K562 (cell line): ENCODE results near the gene DHX29. TPM values are rescaled to one million over a fixed set of nuclear protein-coding genes. Genes with fewer than 3 reads are reported as not detected.

Experiments used
- ATAC-seq: fragments of 200-7000 bp; cut with Tn5 transposase; 3 replicates; pipeline ENCODE4 v1.9.1; 2020; ENCODE audit warnings: moderate library complexity
- BruUV-seq: library from RNA; stranded (reverse); fragments of 400-500 nt; replicated peaks from 2 replicates; lab custom pipeline; 2021; lab: Mats Ljungman, UMichigan
- CTCF ChIA-PET: fragments of 300-600 bp; formaldehyde crosslinking; extraction: SDS; loops from one replicate; lab custom pipeline; 2021; ENCODE audit warnings: low intra/inter-chr PET ratio; lab: Yijun Ruan, JAX
- POLR2A ChIA-PET: fragments of 300-600, 350-650 bp; sonication (Branson Sonifier 250); formaldehyde crosslinking; extraction: SDS; loops from one replicate; lab custom pipeline; 2021; ENCODE audit warnings: antibody characterized with exemption, inconsistent platforms; lab: Yijun Ruan, JAX
- DNase-seq, 4 experiments: peaks; one replicate each; pipeline versions ENCODE4 v3.0.0 to v3.0.0-alpha.2; 2011 to 2018; ENCODE audit warnings: low spot score in 3 of 4, mixed read lengths in 3 of 4; ENCODE audit errors: extremely low read depth in 1 of 4
- FAIRE-seq: peaks from 2 replicates; lab custom pipeline; 2011; peaks lifted over from hg19 to GRCh38; lab: Jason Lieb, UNC
- H2AFZ ChIP-seq: 2 replicates; pipeline ENCODE4 v1.6.0; 2011; ENCODE audit warnings: low read depth, low read length, control low read depth, inconsistent platforms
- H3K27ac ChIP-seq: fragments of 200-600 bp; 3 replicates; pipeline ENCODE4 v1.8.0; 2011; ENCODE audit warnings: low read depth, mild to moderate bottlenecking, control low read depth, inconsistent platforms, low read length, moderate library complexity, mixed read lengths; ENCODE audit errors: extremely low read depth
- H3K27me3 ChIP-seq, 2 experiments: fragments of 300-600 bp in 1 of 2; 2 replicates in 1 of 2; 3 replicates in 1 of 2; pipeline versions ENCODE4 v1.6.0 to v1.8.0; 2011; ENCODE audit warnings: inconsistent platforms in 2 of 2, low read length in 2 of 2, mild to moderate bottlenecking in 1 of 2, mixed read lengths in 1 of 2, moderate library complexity in 1 of 2; ENCODE audit not compliant: control insufficient read depth in 2 of 2, insufficient read depth in 2 of 2
- H3K36me3 ChIP-seq: fragments of 300-600 bp; 3 replicates; pipeline ENCODE4 v1.8.0; 2011; ENCODE audit warnings: mild to moderate bottlenecking, low read length, inconsistent platforms; ENCODE audit not compliant: control insufficient read depth, insufficient read depth
- H3K4me1 ChIP-seq, 2 experiments: fragments of 200-600 bp in 1 of 2; replicated peaks in 1 of 2; 2 replicates in 1 of 2; 3 replicates in 1 of 2; pipeline versions ENCODE4 v1.5.1 to v1.8.0; 2011; ENCODE audit warnings: inconsistent platforms in 2 of 2, low read length in 2 of 2, mild to moderate bottlenecking in 1 of 2, mixed read lengths in 1 of 2, moderate library complexity in 1 of 2; ENCODE audit not compliant: control insufficient read depth in 2 of 2, insufficient read depth in 2 of 2
- H3K4me2 ChIP-seq: 2 replicates; pipeline ENCODE4 v1.6.1; 2011; ENCODE audit warnings: low read length, control low read depth, inconsistent platforms, mixed read lengths; ENCODE audit not compliant: insufficient read depth
- H3K4me3 ChIP-seq: fragments of 200-600 bp; sonication (generic), shearing (Covaris generic); 2 replicates; pipeline ENCODE4 v1.5.1; 2016; ENCODE audit warnings: control low read depth, inconsistent platforms
- H3K79me2 ChIP-seq: fragments of 200-600 bp; 3 replicates; pipeline ENCODE4 v1.8.0; 2011; ENCODE audit warnings: low read length, inconsistent platforms; ENCODE audit not compliant: control insufficient read depth, insufficient read depth
- H3K9ac ChIP-seq, 2 experiments: 2 replicates each; pipeline versions ENCODE4 v1.6.0 to v1.6.1; 2011; ENCODE audit warnings: low read depth in 2 of 2, low read length in 2 of 2, control low read depth in 1 of 2, inconsistent platforms in 1 of 2, mild to moderate bottlenecking in 1 of 2, mixed read lengths in 1 of 2; ENCODE audit not compliant: insufficient read depth in 1 of 2
- H3K9me1 ChIP-seq: one replicate; pipeline ENCODE4 v1.6.0; 2011; ENCODE audit warnings: inconsistent platforms, mild to moderate bottlenecking, low read length, moderate library complexity; ENCODE audit not compliant: control insufficient read depth, insufficient read depth
- H3K9me3 ChIP-seq: replicated peaks from 2 replicates; pipeline ENCODE4 v1.5.1; 2011; ENCODE audit warnings: low read depth, low read length, inconsistent platforms; ENCODE audit not compliant: control insufficient read depth, insufficient read depth
- H4K20me1 ChIP-seq: replicated peaks from 2 replicates; pipeline ENCODE4 v1.6.1; 2011; ENCODE audit warnings: low read length, inconsistent platforms, mixed read lengths; ENCODE audit not compliant: control insufficient read depth, insufficient read depth
- CSDE1 ChIP-seq, 2 experiments: fragments of 450-650 bp; IDR thresholded peaks; 2 replicates each; pipeline ENCODE4 v1.6.1; 2016; ENCODE audit warnings: mild to moderate bottlenecking in 1 of 2
- FIP1L1 ChIP-seq: fragments of 200-400 bp; formaldehyde crosslinking; IDR thresholded peaks from 2 replicates; pipeline ENCODE4 v1.6.1; 2018; ENCODE audit warnings: mild to moderate bottlenecking, low read depth, low read length; ENCODE audit not compliant: poor library complexity, severe bottlenecking
- HMG20A ChIP-seq: fragments of 450-650 bp; formaldehyde crosslinking; conservative IDR thresholded peaks from 2 replicates; pipeline ENCODE4 v1.4.0; 2020; ENCODE audit warnings: mild to moderate bottlenecking, mixed read lengths
- NUFIP1 ChIP-seq: fragments of 450-650 bp; IDR thresholded peaks from 2 replicates; pipeline ENCODE4 v1.6.1; 2018; ENCODE audit not compliant: partially characterized antibody
- PRMT5 ChIP-seq: sonication (generic); formaldehyde crosslinking; IDR thresholded peaks from 2 replicates; pipeline ENCODE4 v1.5.0; 2020; ENCODE audit warnings: missing genetic modification reagents
- RFX7 ChIP-seq: fragments of 250-450 bp; sonication (Bioruptor Pico); IDR thresholded peaks from 2 replicates; pipeline ENCODE4 v1.5.1; 2021; ENCODE audit warnings: mild to moderate bottlenecking
- RNF2 ChIP-seq: sonication (generic); IDR thresholded peaks from 2 replicates; pipeline ENCODE4 v1.6.1; 2016
- ZFP36 ChIP-seq: fragments of 150-350 bp; IDR thresholded peaks from 2 replicates; pipeline ENCODE4 v1.6.1; 2018; ENCODE audit warnings: low read length, low read depth; ENCODE audit not compliant: partially characterized antibody
- ZFPM2 ChIP-seq: fragments of 250-450 bp; sonication (Bioruptor Pico); IDR thresholded peaks from 2 replicates; pipeline ENCODE4 v1.5.1; 2022; ENCODE audit warnings: mild to moderate bottlenecking
- ZNF217 ChIP-seq: sonication (generic); formaldehyde crosslinking; IDR thresholded peaks from 2 replicates; pipeline ENCODE4 v1.8.0; 2022; ENCODE audit warnings: mild to moderate bottlenecking, missing genetic modification reagents
- WGBS: fragments of 100-300 bp; shearing (Covaris generic); methylation state at CpG from one replicate; pipeline ENCODE4 v1.1.6; 2016; ENCODE audit warnings: low coverage, mixed read lengths; ENCODE audit not compliant: insufficient coverage; ENCODE audit errors: missing lambda C conversion rate; 5-methylcytosine and 5-hydroxymethylcytosine counted together
- in situ Hi-C: fragments of 300-500 bp; cut with MboI; formaldehyde crosslinking; loops from 4 replicates; pipeline ENCODE4 v1.15.0; 2018; ENCODE audit warnings: inconsistent platforms, mixed read lengths
- intact Hi-C: fragments of 100-400 bp; cut with micrococcal nuclease; formaldehyde crosslinking; loops from 2 replicates; pipeline ENCODE4 v1.14.2; 2022
- polyA plus RNA-seq, 8 experiments: library from polyadenylated mRNA; depleted of rRNA in 4 of 8; stranded (reverse) in 5 of 8; unstranded in 3 of 8; fragments of >200 nt; fragmentation: Nextera tagmentation in 2 of 8; fragmentation: Illumina TruSeq in 1 of 8; extraction: Ambion mirVana in 2 of 8; extraction: Trizol in 1 of 8; gene quantifications; 2 replicates each; pipeline versions ENCODE4 v1.2.1 to v1.2.3, GENCODE V29; 2011 to 2014; ENCODE audit warnings: inconsistent platforms in 1 of 8, missing spikeins in 1 of 8
- total RNA-seq, 7 experiments: library from RNA; depleted of rRNA in 6 of 7; stranded (reverse); fragments of >200 nt in 6 of 7; fragmentation: Illumina TruSeq in 2 of 7; extraction: Trizol in 2 of 7; gene quantifications; 2 replicates each; pipeline versions ENCODE4 v1.2.1 to v1.2.3, GENCODE V29; 2011 to 2021; ENCODE audit warnings: low replicate concordance in 1 of 7

Gene DHX29
- total and polyA plus RNA-seq, 9 of the 15 experiments (the other 6 are each of a cell fraction or from before 2014, with no cell fraction given), result 7.5 to 42.1 (median 25.0) TPM

DNA sequence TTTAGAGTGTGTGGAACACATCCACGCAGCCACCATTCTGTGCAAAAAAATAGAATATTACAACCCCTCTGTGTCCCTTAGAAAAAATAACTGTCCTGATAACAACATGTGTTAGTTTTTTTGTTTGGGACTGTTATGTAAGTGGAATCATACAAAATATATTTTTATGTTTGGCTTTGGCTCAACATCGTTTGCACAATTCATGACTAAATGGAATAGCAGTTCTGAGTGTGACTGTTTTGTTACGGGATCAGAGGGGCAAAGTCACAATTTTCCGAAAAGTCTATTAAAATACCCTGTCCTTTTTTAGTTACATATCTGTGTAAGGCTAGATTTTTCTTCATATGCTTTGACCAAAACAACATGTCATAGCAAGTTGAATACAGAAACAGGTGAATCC, 13.1 kb upstream of the DHX29 start:
- H3K9me1 ChIP-seq, result no peaks in the 10 kb centered on the region
- H3K27me3 ChIP-seq, result no peaks in the 10 kb centered on the region
- ATAC-seq (no peak), DNase-seq (no peak)
- ChIA-PET POLR2A (interaction anchor here (0.6 to 1.0 kb wide), 3 partner anchors 14 to 532 kb away, joined by 3 read pairs; no protein-coding TSS in a partner anchor), CTCF (no interaction called here)
- WGBS, result 89% methylated on average over 4 of the region's 4 CpGs
- H3K27ac ChIP-seq, result no peak overlapping the region
- H3K9me3 ChIP-seq, result no peaks in the 10 kb centered on the region; the same call in 1 of the 2 replicates
- H3K4me3 ChIP-seq, result no peak overlapping the region
- intact Hi-C loops, result loop anchor here (5.0 kb wide), 1 partner anchor 372 kb away; no protein-coding TSS in a partner anchor
- in situ Hi-C loops, result no loop called here
- no peak for TF ChIP-seq NUFIP1
- no peak for TF ChIP-seq RFX7
- no peak for TF ChIP-seq PRMT5 (CRISPR knock-in tag)
- no peak for TF ChIP-seq ZNF217
- TF ChIP-seq ZFPM2 (CRISPR knock-in tag), result no peak
- TF ChIP-seq HMG20A (CRISPR knock-in tag), result no peak
- no peak for TF ChIP-seq CSDE1 (IDR thresholded peaks at IDR 0.05)
- TF ChIP-seq FIP1L1, result no peak
- no peak for TF ChIP-seq RNF2
- TF ChIP-seq ZFP36, result no peak
- TF ChIP-seq, all 486 proteins: peak for 0
- FAIRE-seq, result no peak
- BruUV-seq, result no TSS peak
- H4K20me1 ChIP-seq, result no peaks in the 10 kb centered on the region
- no peak overlapping the region for H2AFZ ChIP-seq
- H3K36me3 ChIP-seq, result peaks cover 44% of the 10 kb centered on the region; the same call in 2 of the 3 replicates
- peaks cover 86% of the 10 kb centered on the region for H3K79me2 ChIP-seq
- no peak overlapping the region for H3K9ac ChIP-seq
- H3K4me2 ChIP-seq, result no peak overlapping the region
- no peaks in the 10 kb centered on the region; a peak in 1 of 5 replicates for H3K4me1 ChIP-seq
